NOMO-1 treated with dmso at 0.1 percent for 144 hours (cell line): ENCODE measurements around the gene OLFML1.

Source experiments
- DNase-seq: peaks from one replicate; lab custom pipeline; 2025; ENCODE audit not compliant: unreplicated experiment; lab: John Stamatoyannopoulos, UW

OLFML1 gene

GRCh38 chr11:7473717-7474116 is 11.6 kb upstream of the OLFML1 start:
- no peak for DNase-seq

GRCh38 chr11:7480113-7480512 is 5.2 kb upstream of the OLFML1 start:
- no peak for DNase-seq

GRCh38 chr11:7484131-7484530 is 1.2 kb upstream of the OLFML1 start:
- no peak for DNase-seq

- no peak for DNase-seq
Observed at GRCh38 chr11:7484645-7485044, 661 bp upstream of the OLFML1 start.

DNA sequence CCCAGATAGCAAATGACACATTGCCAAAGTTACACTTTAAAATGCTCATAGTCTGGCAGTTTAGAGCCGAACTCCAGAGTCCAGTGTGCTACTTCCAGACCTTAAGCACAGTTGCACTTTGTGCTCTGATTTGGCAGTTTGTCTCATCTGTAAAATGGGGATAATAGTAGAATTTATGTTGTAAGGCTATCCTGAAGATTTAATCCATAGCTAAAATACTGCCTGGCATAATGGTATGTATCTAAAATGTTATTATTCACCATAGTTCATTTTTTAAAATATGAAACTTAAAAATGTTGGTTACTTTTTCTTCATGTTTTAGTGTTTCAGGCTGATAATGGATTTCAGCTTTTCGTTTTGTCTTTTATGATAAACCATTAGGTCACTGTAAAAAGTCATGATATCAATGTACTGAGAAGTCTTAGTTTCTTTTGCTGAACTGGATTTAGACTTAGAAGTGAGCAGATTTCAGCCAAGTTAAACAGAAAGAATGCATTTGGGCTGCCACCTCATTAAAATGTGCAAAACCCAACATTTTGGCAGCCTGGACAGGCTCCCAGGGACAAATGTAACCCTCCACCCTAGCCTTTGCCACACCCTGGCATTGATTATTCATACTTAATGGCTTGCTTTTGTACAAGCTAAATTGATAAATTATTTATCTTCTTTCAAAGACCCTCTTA is 933 bp downstream of the OLFML1 start:
- no peak for DNase-seq

GRCh38 chr11:7486781-7487140 is 1.5 kb downstream of the OLFML1 start:
- DNase-seq: no peak

- no peak for DNase-seq
Observed at GRCh38 chr11:7487360-7487759, 2.1 kb downstream of the OLFML1 start.

GRCh38 chr11:7488681-7489080 is 3.4 kb downstream of the OLFML1 start:
- no peak for DNase-seq

DNA sequence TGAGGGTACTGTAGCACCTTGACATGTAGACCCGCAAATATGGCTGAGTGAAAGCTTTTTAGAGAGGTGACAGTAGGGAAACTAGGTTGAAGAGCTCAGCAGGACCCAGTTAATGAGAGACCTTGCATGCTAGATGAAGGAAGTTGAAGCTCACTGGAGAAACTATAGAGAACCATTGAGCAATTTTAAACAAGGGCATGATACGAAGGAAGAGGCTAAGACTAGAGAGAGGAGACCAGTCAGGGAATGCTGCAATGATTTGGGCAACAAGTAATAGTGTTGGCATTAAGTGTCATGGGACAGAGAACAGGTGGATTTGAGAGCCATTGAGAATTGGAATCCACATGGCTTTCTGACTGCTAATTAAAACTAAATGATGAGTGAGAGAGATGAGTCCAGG is 4.1 kb downstream of the OLFML1 start:
- no peak for DNase-seq

- DNase-seq: no peak
Observed at GRCh38 chr11:7490054-7490453, 4.7 kb downstream of the OLFML1 start.

DNA sequence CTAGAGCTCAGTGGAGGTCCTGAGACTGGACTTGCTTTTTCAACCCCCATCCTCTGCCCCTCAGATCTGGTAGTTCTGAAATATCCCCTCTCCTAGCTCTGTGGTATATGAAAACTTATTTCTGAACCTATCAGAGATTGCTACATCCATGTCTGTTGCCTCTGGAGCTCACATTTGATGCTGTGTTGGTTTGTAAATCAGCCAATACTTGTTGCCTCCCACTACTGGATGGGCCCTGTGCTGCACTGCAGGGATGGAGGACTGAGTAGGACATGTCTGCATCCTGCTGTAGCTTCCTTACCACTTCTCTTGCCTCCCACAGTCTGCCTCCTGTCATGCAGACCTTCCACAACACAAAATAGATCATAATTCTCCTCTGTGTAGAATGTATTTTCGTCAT is 5.2 kb downstream of the OLFML1 start:
- DNase-seq: no peak

- DNase-seq: no peak
Observed at GRCh38 chr11:7492253-7492652, 6.9 kb downstream of the OLFML1 start.

- no peak for DNase-seq
Observed at GRCh38 chr11:7493670-7494069, 8.4 kb downstream of the OLFML1 start.

- no peak for DNase-seq
Observed at GRCh38 chr11:7494086-7494745, 8.9 kb downstream of the OLFML1 start.

DNA sequence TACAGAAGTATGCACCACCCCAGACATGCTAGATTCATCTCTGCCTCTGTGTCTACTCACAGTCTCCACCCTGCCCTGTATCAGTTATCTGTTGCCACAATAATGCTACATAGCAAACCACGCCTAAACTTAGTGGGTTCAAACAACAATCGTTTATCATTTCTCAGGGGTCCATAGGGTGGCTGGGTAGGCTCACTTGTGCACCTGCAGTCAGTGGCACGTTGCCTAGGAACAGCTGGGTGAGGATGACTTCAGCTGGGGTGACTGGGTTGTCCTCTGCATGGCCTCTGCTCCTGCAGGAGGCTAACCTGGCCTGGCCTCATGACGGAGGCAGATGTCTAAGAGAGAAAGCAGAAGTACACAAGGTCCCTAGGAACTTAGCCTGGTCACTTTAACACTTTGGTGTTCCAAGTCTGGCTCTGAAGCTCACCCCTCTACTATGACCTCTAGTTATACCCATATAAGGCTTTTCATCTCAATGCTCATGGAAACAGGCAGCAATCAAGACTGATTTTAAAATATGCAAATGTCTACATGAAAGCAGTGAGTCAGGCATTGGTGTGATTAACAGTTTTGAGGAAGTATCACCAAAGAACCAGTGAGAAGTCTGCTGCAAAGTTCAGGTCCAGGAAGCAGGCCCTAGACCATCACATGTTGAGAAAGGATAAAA is 10.7 kb downstream of the OLFML1 start:
- DNase-seq: peak; percentile 78

DNA sequence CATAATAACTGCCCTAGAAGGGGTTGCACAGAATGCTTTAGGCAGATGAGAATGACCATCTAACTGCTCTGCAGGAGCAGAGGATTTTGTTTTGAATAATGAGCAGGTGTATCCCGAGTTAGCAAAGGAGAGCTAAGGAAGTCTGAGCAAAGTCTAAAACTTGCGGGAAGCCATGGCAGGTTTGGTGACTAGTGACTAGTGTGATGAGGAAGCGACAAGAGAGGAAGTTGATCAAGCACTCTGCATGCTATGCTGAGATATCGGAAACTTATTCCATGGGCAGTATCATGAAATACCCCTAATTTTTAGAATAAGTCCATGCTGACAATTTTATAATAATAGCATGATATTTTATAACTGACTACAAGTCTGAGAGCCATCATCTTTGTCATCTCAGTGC is 12.9 kb downstream of the OLFML1 start:
- DNase-seq: no peak

GRCh38 chr11:7499081-7499480 is 13.8 kb downstream of the OLFML1 start:
- DNase-seq: no peak

DNA sequence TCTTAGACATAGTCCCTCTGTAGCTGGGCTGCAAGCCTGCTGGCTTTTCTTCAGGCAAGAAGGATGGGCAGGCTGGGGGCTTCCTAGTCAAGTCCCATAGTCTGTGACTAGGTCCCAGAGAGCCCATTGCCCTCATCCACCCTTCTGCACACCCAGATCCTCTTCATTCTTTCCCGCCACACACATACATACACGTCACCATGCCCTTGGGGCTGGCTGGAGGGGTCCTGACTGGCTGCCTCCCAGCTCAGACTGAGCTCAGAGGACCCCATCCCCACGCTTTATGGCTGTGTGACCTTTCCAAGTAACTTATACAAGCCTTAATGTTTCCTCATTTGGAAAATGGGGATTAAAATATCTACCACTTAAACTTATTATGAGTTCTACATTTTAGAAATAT is 14.9 kb downstream of the OLFML1 start:
- no peak for DNase-seq

DNA sequence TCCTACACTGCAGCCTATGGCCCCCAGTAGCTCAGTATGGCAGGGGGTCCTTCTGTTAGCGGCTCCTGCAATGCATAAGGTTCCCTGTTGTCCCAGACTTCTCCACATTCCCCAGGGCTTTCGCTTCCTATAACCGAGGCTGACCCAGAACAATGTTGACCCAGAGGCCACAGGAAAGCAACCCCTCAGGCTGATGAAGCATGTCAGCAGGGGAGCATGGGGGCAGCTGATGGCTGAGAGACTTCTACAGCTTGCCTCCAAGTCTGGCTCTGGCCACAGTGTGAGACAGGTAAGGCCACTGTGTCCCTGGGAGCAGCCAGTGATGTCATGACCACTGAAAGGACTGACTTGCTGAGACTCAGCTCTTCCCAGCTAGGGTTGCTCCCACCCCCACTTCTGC is 15.9 kb downstream of the OLFML1 start:
- DNase-seq: no peak

DNA sequence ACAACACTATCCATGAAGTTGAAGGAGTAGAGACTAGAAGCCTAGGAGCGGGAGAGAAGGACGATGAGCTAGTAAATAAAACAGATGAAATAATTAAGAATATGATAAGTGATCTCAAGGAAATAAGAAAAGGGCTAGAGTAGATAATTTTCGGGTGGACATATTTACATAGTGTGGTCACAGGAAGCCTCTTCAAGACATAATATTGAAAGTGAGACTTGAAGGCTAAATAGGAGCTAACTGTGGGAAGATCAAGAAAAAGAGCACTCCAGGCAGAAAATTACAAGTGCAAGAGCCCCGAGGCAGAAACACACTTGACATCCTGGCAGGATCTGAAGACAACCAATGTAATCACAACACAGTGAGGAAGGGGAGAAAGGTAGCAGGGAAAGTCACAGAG is 16.6 kb downstream of the OLFML1 start:
- no peak for DNase-seq

GRCh38 chr11:7506243-7506642 is 20.9 kb downstream of the OLFML1 start:
- no peak for DNase-seq

- no peak for DNase-seq
Observed at GRCh38 chr11:7508087-7508486, 22.8 kb downstream of the OLFML1 start.

- DNase-seq: no peak
Observed at GRCh38 chr11:7509966-7510365, 24.7 kb downstream of the OLFML1 start.
